GM03348 (cell line): Measurements from ENCODE around the gene FBXW5.

Source experiments
- DNase-seq: peaks from one replicate; pipeline ENCODE4 v3.0.0; 2012; ENCODE audit warnings: low spot score

FBXW5 gene

DNA sequence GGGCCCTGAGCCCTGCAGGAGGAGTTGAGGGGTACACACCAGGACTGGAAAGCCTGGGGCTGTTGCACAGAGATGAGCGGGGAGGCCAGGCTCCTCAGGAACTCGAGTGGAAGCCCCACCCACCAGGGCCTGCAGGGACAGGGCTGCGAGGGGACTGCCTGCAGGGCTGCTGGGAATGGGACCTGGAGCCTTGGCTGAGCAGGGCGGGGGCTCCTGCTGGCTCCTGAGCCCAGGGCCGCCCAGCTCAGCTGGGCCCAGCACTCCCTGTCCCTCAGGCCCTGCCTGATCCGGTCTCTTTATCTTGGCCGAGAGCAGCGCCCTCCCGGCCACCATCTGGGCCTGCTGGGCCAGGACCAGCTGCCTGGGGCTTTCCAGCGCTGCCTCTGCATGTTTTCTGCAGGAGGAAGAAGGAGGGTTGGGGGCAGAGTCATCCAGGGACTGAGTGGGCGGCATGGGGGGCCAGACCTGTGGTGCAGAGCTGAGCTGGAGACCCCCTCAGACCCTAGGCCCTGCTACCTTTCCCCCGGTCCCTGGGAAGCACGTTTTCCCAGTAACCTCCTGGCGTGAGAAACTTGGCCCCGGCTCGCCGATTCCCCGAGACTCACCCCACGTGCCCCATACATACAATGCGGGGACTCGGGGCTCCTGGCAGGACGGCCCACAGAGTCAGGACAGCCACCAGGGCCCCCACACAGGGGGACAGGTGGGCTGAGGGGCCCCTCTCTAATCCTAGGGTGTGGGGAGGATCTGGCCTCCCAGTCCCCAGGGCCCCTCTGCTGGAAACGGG is 16.9 kb upstream of the FBXW5 start:
- DNase-seq: peak; percentile 33

GRCh38 chr9:136960938-136961275 is 16.4 kb upstream of the FBXW5 start:
- DNase-seq: no peak

DNA sequence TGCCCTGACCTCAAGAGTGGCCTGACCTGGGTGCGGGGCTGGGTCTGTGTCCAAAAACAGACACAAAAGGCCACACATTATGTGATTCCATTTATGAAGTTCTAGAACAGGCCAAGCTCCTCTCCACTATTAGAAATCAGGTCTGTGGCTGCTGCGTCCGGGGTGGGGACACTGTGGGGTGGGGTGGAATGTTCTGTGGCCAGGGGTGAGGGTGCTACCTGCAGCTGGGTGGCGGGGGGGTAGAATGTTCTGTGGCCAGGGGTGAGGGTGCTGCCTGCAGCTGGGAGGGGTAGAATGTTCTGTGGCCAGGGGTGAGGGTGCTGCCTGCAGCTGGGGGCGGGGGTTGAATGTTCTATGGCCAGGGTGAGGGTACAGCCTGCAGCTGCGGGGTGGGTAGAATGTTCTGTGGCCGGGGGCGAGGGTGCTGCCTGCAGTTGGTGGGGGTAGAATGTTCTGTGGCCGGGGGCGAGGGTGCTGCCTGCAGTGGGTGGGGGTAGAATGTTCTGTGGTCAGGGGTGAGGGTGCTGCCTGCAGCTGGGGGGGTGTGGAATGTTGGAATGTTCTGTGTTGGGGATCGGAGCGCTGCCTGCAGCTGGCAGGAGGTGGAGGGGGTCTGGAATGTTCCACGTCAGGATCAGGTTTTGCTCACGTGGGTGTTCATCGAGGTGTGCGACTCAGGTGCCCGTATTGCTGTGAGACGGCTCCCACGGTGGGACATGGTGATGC is 15.8 kb upstream of the FBXW5 start:
- DNase-seq: no peak

GRCh38 chr9:136958898-136959850 is 14.6 kb upstream of the FBXW5 start:
- DNase-seq: no peak

GRCh38 chr9:136958473-136958872 is 13.9 kb upstream of the FBXW5 start:
- no peak for DNase-seq

DNA sequence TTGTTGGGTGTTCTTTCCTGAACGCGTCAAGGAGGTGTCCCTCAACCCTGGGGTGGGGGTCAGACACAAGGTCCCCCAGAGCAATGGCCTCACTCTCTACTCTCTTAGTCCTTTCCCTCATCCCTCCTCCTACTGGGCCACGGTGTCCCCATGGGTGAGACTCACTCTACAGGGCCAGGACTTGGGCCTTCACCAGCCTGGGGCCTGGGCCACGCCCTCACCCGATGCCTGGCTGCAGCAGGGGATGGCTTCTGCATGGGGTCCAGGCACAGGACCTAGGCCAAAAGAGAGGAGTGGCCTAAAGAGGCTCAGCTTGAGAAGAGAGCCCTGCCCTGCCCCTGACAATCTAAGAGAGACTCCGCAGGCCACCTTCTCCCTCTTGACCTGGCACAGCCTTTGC is 13.4 kb upstream of the FBXW5 start:
- no peak for DNase-seq

DNA sequence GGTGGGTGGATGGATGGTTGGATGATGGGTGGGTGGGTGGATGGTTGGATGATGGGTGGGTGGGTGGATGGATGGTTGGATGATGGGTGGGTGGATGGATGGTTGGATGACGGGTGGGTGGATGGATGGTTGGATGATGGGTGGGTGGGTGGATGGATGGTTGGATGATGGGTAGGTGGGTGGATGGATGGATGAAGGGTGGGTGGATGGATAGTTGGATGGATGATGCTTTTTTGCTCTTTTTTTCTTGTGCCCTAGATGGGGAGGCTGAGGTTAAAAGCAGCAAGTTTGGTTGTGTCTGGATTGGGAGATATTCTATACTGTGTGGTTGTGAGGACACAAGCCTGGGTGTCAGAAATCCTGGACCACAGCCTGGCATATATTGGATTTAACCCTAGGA is 12.9 kb upstream of the FBXW5 start:
- no peak for DNase-seq

- no peak for DNase-seq
Observed at GRCh38 chr9:136956604-136957003, 12.1 kb upstream of the FBXW5 start.

GRCh38 chr9:136955943-136956335 is 11.4 kb upstream of the FBXW5 start:
- no peak for DNase-seq

DNA sequence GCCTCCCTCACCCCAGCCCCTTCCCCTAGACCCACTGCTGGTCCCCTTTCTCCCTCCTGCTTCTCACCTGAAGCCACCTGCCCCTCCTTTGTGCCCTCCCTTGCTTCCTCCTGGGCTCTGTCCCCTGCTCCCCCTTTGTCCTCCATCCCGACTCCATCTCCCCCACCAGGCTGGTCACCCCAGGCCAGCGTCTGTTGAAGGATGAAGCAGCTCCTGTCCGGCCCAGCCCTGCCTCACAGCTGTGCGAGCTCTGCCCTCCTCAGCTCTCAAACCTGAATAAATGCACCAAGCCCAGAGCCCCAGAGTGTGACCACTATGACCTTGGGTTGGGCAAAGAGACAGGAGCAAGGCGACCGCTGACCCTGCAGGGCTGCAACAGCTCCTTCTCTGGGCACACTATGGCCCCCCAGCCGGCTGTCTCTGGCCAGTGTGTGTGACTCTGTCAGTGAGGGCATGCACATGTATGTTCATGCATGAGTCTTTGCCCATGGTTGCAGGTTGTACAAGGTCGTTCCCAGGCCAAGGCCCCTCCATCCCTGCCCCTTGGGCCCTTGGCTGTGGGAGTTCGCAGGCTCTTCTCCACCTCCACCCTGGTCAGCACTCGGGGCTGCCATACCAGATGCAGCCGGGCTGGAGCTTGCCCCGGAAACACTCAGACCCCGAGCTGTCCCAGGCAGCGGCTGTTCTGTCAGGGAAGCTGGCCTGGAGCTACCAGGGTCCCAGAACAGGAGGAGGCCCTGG is 10.8 kb upstream of the FBXW5 start:
- no peak for DNase-seq

DNA sequence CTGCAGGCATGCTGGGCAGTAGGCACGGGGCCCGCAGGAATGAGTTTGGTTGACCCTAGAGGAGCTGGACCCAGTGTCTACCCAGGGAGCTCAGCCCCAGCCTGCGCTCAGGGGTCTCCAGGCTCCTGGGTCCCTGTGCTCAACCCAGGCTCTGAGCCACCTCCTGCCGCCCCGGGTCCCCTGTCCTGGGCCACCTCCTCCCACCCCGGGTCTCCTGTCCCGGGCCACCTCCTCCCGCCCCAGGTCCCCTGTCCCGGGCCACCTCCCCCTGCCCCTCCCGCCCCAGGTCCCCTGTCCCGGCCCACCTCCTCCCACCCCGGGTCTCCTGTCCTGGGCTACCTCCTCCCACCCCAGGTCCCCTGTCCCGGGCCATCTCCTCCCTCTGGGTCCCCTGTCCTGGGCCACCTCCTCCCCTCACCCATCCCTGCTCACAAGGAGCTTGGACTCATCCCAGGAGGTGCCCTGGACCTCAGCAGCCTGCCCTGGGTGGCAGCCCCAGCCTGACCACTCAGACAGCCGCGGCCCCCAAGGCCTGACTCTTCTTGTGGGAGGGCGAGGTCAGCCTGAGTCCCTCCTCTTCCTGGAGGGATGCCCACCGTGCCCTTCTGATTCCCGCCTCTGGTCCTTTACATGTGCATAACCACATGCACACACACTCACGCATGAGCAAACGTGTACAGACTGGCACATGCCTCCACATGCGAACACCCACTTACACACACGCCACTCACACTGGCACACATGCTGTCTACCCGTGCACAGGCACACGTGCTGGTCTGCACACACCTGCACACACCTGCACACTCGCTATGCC is 9.9 kb upstream of the FBXW5 start:
- no peak for DNase-seq

- no peak for DNase-seq
Observed at GRCh38 chr9:136953771-136954269, 9.3 kb upstream of the FBXW5 start.

DNA sequence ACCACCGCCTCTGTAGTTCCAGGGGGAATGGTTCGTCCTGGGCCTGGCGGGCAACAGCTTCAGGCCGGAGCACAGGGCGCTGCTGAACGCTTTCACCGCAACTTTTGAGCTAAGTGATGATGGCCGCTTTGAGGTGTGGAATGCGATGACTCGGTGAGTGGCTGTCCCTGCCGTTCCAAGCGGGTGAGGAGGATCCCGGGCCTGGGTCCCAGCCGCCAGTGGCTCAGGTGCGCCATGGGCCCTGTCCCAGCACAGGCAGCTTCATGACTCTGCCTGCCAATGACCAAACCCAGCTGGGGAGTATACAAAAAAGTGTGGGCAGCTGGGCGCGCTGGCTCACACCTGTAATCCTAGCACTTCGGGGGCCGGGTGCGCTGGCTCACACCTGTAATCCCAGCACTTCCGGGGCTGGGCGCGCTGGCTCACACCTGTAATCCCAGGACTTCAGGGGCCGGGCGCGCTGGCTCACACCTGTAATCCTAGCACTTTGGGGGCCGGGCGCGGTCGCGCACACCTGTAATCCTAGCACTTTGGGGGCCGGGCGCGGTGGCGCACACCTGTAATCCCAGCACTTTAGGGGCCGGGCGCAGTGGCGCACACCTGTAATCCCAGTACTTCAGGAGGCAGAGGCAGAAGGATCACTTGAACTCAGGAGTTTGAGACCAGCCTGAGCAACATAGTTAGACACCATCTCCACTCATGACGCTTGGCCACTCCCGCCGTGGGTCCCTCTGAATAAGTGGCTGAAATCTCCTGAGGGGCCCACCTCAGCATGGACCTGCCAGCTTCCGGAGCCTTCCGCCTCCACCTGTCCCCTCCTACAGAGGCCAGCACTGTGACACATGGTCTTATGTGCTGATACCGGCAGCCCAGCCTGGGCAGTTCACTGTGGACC is 8.6 kb upstream of the FBXW5 start:
- DNase-seq: no peak

- no peak for DNase-seq
Observed at GRCh38 chr9:136952321-136952850, 7.8 kb upstream of the FBXW5 start.

DNA sequence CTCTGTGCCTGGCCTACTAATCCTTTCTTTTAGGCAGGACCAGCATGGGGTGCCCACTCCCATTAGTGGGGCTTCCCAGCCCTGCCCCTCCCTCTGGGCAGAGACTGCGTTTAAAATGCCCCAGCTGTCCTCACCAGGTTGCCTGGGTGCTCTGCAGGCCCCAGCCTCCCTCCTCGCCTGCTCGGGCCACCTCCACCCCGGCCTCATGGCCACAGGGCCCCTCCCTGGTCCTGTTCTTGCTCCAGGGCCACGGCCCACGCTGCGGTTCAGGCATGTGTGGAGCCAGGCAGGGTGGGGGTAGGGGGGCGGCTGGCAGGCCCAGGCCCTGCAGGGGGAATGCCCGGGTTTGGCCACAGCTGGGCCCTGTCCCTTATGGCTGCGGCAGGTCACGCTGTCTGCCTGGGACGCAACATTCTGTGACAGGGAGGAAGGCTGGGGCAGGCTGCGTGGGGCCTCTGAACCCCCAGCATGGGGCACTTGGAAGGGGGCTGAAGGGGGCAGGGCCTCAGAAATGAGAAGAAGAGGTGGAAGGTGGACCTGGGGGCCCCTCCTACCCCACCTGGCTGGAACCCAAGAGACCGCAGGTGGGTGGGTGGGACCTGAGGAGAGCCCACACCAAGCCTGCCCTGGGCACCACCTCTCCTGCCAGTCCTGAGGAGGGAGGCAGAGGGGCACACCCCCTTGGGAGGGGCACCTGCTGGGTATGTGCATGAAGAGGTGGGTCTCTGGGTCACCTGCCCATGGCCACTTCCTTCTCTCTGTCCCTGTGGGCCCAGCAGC is 7.2 kb upstream of the FBXW5 start, which contains the start of gene LCN12:
Gene LCN12 (plus strand): TSS at position 733 of the 780 bp plus-strand sequence. CDS start 55 bp downstream, outside the sequence.
- no peak for DNase-seq

DNA sequence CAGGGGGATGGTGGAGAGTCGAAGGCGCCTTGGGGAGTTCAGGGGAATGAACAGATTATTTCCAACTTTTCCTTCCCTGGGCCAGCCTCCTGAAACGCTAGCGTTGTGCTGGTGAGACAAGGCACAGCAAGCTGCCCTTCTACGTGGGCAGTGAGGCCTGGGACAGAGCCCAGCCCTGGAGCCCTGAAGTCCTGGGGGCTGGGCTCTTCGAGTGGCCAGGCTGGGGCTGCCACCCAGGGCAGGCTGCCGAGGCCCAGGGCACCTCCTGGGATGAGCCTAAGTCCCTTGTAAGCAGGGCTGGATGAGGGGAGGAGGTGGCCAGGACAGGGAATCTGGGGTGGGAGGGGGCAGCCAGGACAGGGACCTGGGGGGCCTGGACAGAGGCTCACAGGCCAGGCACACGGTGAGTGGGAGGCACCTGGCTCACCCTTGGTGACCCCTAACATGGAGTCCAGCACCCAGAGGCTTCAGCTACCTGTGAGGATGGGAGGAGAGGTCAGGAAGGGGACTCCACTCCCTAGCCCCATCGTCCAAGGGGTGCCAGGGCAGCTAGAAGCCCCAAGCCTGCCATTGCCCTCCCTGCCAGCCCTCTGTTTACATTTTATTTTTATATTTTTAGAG is 6.2 kb upstream of the FBXW5 start:
- DNase-seq: no peak

DNA sequence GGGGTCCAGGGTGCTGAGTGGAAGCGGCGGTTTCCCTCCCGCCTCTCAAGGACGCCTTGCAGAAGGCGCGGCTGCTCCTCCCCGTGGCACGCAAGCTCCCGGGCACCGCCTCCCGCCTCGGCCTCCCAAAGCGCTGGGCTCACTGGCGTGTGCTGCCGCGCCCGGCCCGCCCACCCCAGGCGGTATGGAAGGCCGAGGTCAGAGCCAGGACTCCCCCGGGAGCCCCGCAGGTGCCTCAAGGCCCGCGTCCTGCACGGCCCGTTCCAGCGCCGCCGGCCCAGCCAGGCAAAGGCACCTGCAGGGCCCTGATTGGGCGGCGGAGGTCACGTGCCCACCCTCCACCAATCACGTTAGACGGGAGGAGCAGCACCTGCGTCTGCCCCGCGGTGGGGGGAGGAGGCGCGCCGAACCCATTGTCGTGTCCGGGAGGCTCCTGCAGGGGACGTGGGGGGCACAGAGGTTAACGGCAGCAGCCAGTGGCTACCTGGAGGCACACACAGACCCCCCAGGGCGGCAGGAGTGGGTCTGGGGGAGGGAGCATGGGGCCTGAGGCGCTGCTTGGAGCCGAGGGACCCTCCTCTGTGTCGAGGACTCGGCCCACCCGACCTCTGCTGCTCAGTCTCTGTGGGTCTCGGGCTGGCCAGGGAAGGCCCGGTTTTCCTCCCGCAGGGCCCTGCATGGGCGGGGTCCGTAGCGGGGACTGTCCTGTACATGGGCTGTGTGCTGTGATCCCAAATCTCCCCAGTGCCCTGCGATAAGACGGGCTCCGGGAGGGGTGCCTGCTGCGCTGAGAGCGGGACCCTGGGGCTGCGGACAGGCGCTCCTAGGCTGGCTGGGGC is 5.5 kb upstream of the FBXW5 start:
- peak; percentile 100 for DNase-seq
